HepG2 (cell line): ENCODE data around the gene TLDC2. TPM values are rescaled to one million over a fixed set of nuclear protein-coding genes. Genes with fewer than 3 reads are reported as not detected.

ENCODE experiments used
- BRCA1 ChIP-seq: sonication (generic); formaldehyde crosslinking; IDR thresholded peaks from 2 replicates; pipeline ENCODE4 v1.4.0; 2020; ENCODE audit warnings: missing genetic modification reagents
- E2F1 ChIP-seq: sonication (generic); formaldehyde crosslinking; IDR thresholded peaks from 2 replicates; pipeline ENCODE4 v1.5.0; 2020; ENCODE audit warnings: missing genetic modification reagents
- E2F5 ChIP-seq: sonication (generic); formaldehyde crosslinking; conservative IDR thresholded peaks from 2 replicates; pipeline ENCODE4 v1.4.0; 2020; ENCODE audit warnings: missing genetic modification reagents
- ELF4 ChIP-seq: sonication (generic); formaldehyde crosslinking; IDR thresholded peaks from 2 replicates; pipeline ENCODE4 v1.5.0; 2020; ENCODE audit warnings: missing genetic modification reagents, mild to moderate bottlenecking, moderate library complexity, borderline replicate concordance
- JARID2 ChIP-seq: sonication (generic); formaldehyde crosslinking; IDR thresholded peaks from 2 replicates; pipeline ENCODE4 v1.8.1; 2023; ENCODE audit warnings: missing genetic modification reagents, inconsistent platforms; ENCODE audit not compliant: insufficient replicate concordance
- KDM5B ChIP-seq: sonication (generic); formaldehyde crosslinking; IDR thresholded peaks from 2 replicates; pipeline ENCODE4 v1.4.0; 2020; ENCODE audit warnings: missing genetic modification reagents, mild to moderate bottlenecking, borderline replicate concordance
- LCORL ChIP-seq, 2 experiments: fragments of 450-650 bp in 1 of 2; sonication (generic) in 1 of 2; formaldehyde crosslinking in 1 of 2; IDR thresholded peaks; 2 replicates each; pipeline versions ENCODE4 v1.5.0 to v1.6.1; 2017 to 2020; ENCODE audit warnings: antibody characterized with exemption in 1 of 2, missing genetic modification reagents in 1 of 2
- NCOA2 ChIP-seq: sonication (generic); formaldehyde crosslinking; IDR thresholded peaks from 2 replicates; pipeline ENCODE4 v1.8.0; 2022; ENCODE audit warnings: inconsistent platforms
- POLR2AphosphoS2 ChIP-seq: IDR thresholded peaks from 2 replicates; pipeline ENCODE4 v1.6.1; 2011; ENCODE audit warnings: low read depth, low read length, improper control_type of control experiment
- SKI ChIP-seq: fragments of 450-650 bp; IDR thresholded peaks from one replicate; pipeline ENCODE4 v1.6.1; 2018; ENCODE audit warnings: mild to moderate bottlenecking; ENCODE audit not compliant: partially characterized antibody
- SNAPC2 ChIP-seq: sonication (generic); formaldehyde crosslinking; IDR thresholded peaks from 2 replicates; pipeline ENCODE4 v1.8.1; 2022; ENCODE audit warnings: mild to moderate bottlenecking, missing genetic modification reagents
- TFAP4 ChIP-seq: sonication (generic); IDR thresholded peaks from 2 replicates; pipeline ENCODE4 v1.6.1; 2016; ENCODE audit warnings: low read depth, borderline replicate concordance
- YEATS2 ChIP-seq: sonication (generic); formaldehyde crosslinking; IDR thresholded peaks from 2 replicates; pipeline ENCODE4 v1.4.0; 2020; ENCODE audit warnings: missing genetic modification reagents, borderline replicate concordance
- ZBTB25 ChIP-seq: IDR thresholded peaks from 2 replicates; pipeline ENCODE4 v1.6.1; 2018; ENCODE audit warnings: missing genetic modification reagents
- ZFY ChIP-seq: sonication (generic); formaldehyde crosslinking; IDR thresholded peaks from 2 replicates; pipeline ENCODE4 v1.4.0; 2020; ENCODE audit warnings: missing genetic modification reagents
- ZNF337 ChIP-seq: sonication (generic); formaldehyde crosslinking; IDR thresholded peaks from 2 replicates; pipeline ENCODE4 v1.5.1; 2020; ENCODE audit warnings: missing genetic modification reagents, low read depth, mild to moderate bottlenecking, borderline replicate concordance
- ZNF350 ChIP-seq: sonication (generic); formaldehyde crosslinking; IDR thresholded peaks from 2 replicates; pipeline ENCODE4 v1.4.0; 2020; ENCODE audit warnings: mild to moderate bottlenecking, low read depth, missing genetic modification reagents, borderline replicate concordance
- ZNF362 ChIP-seq: sonication (generic); formaldehyde crosslinking; IDR thresholded peaks from 2 replicates; pipeline ENCODE4 v1.4.0; 2020; ENCODE audit warnings: missing genetic modification reagents, mild to moderate bottlenecking, borderline replicate concordance
- ZNF556 ChIP-seq: sonication (generic); formaldehyde crosslinking; IDR thresholded peaks from 2 replicates; pipeline ENCODE4 v1.4.0; 2020; ENCODE audit warnings: mild to moderate bottlenecking, missing genetic modification reagents, borderline replicate concordance
- ZNF614 ChIP-seq: IDR thresholded peaks from 2 replicates; pipeline ENCODE4 v1.6.1; 2018; ENCODE audit warnings: missing biosample characterization, missing genetic modification reagents, inconsistent platforms, borderline replicate concordance
- ZNF839 ChIP-seq: sonication (generic); formaldehyde crosslinking; IDR thresholded peaks from 2 replicates; pipeline ENCODE4 v1.4.0; 2020; ENCODE audit warnings: missing genetic modification reagents, mild to moderate bottlenecking, borderline replicate concordance
- polyA plus RNA-seq, 8 experiments: library from polyadenylated mRNA; depleted of rRNA in 3 of 8; stranded (reverse) in 7 of 8; unstranded in 1 of 8; fragments of >200 nt; fragmentation: Illumina TruSeq in 4 of 8; extraction: Trizol in 4 of 8; gene quantifications; 2 replicates each; pipeline versions ENCODE4 v1.2.1 to v1.2.3, GENCODE V29; 2011 to 2016; ENCODE audit warnings: low read depth in 4 of 8, missing spikeins in 1 of 8, mixed read lengths in 1 of 8; ENCODE audit not compliant: insufficient read depth in 1 of 8
- total RNA-seq, 5 experiments: library from RNA; depleted of rRNA; stranded (reverse); fragments of >200 nt; fragmentation: Illumina TruSeq; extraction: Trizol; gene quantifications; 2 replicates each; pipeline ENCODE4 v1.2.3, GENCODE V29; 2016; ENCODE audit warnings: low read depth in 1 of 5

The TLDC2 gene
- total and polyA plus RNA-seq, 2 of the 13 experiments (the other 11 are each of a cell fraction or from before 2014, with no cell fraction given), result 1.5 to 1.6 TPM

GRCh38 chr20:36861875-36862801, 13.8 kb upstream of the TLDC2 start (continued):
- TF ChIP-seq ZBTB25 (0 out of 2 replicates have a peak, but pooled peaks have one; percentile 29), LCORL (IDR thresholded peaks at IDR 0.05) (no peak), LCORL (CRISPR knock-in tag; IDR thresholded peaks at IDR 0.05) (peak; percentile 53; the same call in 1 of the 2 replicates), NCOA2 (no peak), E2F1 (CRISPR knock-in tag) (peak; percentile 58; the same call in 1 of the 2 replicates), SKI (no peak), E2F5 (CRISPR knock-in tag) (0 out of 2 replicates have a peak, but pooled peaks have one; percentile 50), POLR2AphosphoS2 (no peak), ZNF337 (CRISPR knock-in tag) (0 out of 2 replicates have a peak, but pooled peaks have one; percentile 57), TFAP4 (peak; percentile 74; the same call in 1 of the 2 replicates), JARID2 (CRISPR knock-in tag) (no peak), ZNF839 (CRISPR knock-in tag) (peak; percentile 51; the same call in 1 of the 2 replicates), ZNF614 (0 out of 2 replicates have a peak, but pooled peaks have one; percentile 24), BRCA1 (CRISPR knock-in tag) (no peak), ELF4 (peak; percentile 40; the same call in 1 of the 2 replicates), SNAPC2 (CRISPR knock-in tag) (peak; percentile 68; the same call in 1 of the 2 replicates), YEATS2 (CRISPR knock-in tag) (peak; percentile 44), ZNF350 (CRISPR knock-in tag) (peak; percentile 88; the same call in 1 of the 2 replicates), ZNF556 (CRISPR knock-in tag) (peak; percentile 53; the same call in 1 of the 2 replicates), ZFY (CRISPR knock-in tag) (peak; percentile 93), KDM5B (CRISPR knock-in tag) (peak; percentile 19; the same call in 1 of the 2 replicates), ZNF362 (CRISPR knock-in tag) (peak; percentile 16; the same call in 1 of the 2 replicates)
